Measurements from ENCODE around the gene GPATCH3.

DNA sequence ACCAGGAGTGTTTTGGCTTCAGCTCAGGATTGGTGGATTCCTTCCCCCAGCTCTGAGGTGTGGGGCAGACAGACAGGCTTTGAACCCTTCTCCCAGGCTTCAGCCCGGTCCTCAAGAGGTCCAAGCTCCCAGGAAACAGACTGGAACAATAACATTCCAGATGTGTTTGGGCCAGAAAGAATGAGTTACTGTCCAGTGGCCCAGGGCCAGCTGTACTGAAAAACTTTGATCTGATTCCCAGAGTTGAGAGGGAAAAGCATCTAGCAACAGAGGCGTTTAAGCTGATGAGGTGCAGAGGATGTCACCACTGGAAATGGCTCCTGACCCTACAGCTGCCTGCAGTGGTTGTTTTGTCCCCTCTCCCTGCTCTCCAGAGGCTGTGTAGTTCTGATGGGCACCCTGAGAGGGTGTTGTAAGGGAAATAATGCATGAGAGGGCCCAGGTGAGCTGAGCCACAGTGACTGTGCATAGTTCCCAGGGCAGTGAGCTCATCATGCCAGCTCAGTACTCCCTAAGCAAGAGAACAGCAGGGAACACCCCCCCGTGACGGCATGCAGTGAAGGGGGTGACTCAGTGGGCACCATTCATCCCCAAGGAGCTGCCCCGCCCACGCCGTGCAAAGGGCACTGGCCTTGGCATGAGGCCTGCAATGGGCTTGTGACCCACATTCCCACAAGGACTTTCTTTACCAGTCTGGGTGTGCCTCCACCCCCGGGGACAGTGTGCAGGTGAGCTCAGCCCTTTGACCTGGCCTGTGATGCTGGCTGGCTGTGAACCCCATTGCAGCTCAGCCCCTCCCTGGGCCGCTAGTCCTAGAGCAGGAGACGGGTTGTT, 51.1 kb downstream of the GPATCH3 start:
- TF ChIP-seq RAD21 (IDR thresholded peaks at IDR 0.05; ENCODE audit: low read depth) (no peak; the same call in 1 of the 2 replicates), POLR2AphosphoS5 (IDR thresholded peaks at IDR 0.05; ENCODE audit: low read depth, low read length) (no peak; the same call in 1 of the 2 replicates)

Data from HCT116 (cell line).